Osteocyte (in vitro differentiated cells): ENCODE measurements around the gene KCNN3. TPM values are rescaled to one million over a fixed set of nuclear protein-coding genes. Genes with fewer than 3 reads are reported as not detected.

Experiments used
- DNase-seq: peaks from one replicate; pipeline ENCODE4 v3.0.0; 2021; ENCODE audit warnings: mixed read lengths; ENCODE audit not compliant: unreplicated experiment; ENCODE audit errors: extremely low spot score
- H3K27ac Mint-ChIP-seq: one replicate; pipeline ENCODE4 v1.8.0; 2021; ENCODE audit warnings: mild to moderate bottlenecking, mixed read lengths; ENCODE audit not compliant: unreplicated experiment
- H3K27me3 Mint-ChIP-seq: one replicate; pipeline ENCODE4 v1.8.0; 2021; ENCODE audit warnings: mixed read lengths; ENCODE audit not compliant: unreplicated experiment
- H3K36me3 Mint-ChIP-seq: one replicate; pipeline ENCODE4 v1.8.0; 2021; ENCODE audit warnings: mixed read lengths; ENCODE audit not compliant: unreplicated experiment
- H3K4me1 Mint-ChIP-seq: one replicate; pipeline ENCODE4 v1.8.0; 2021; ENCODE audit warnings: mixed read lengths; ENCODE audit not compliant: unreplicated experiment
- H3K4me3 Mint-ChIP-seq: one replicate; pipeline ENCODE4 v1.8.0; 2021; ENCODE audit warnings: mild to moderate bottlenecking, moderate library complexity, mixed read lengths; ENCODE audit not compliant: unreplicated experiment
- H3K9me3 Mint-ChIP-seq: one replicate; pipeline ENCODE4 v1.8.0; 2021; ENCODE audit warnings: mixed read lengths; ENCODE audit not compliant: unreplicated experiment
- CTCF ChIP-seq: fragments of 200-600 bp; sonication (generic); IDR thresholded peaks from 2 replicates; pipeline ENCODE4 v1.5.0; 2021; ENCODE audit warnings: antibody characterized with exemption, mild to moderate bottlenecking, moderate library complexity
- total RNA-seq: library from RNA; stranded (reverse); gene quantifications from 2 replicates; pipeline ENCODE4 v1.2.1, GENCODE V29; 2021

The KCNN3 gene
- total RNA-seq, 1 donor from 2014 or later: 0.16 TPM

- Mint-ChIP-seq H3K4me3 (no peak overlapping the region), H3K27me3 (peaks cover 3% of the 10 kb centered on the region), H3K4me1 (peaks cover 3% of the 10 kb centered on the region), H3K9me3 (no peaks in the 10 kb centered on the region), H3K36me3 (no peaks in the 10 kb centered on the region), H3K27ac (no peak overlapping the region)
- TF ChIP-seq CTCF: no peak
- no peak for DNase-seq
These were observed 22.2 kb downstream of the KCNN3 start for GRCh38 chr1:154847891-154848290.

GRCh38 chr1:154846565-154847442, 23.3 kb downstream of the KCNN3 start:
- Mint-ChIP-seq H3K27ac (no peak overlapping the region), H3K27me3 (peaks cover 3% of the 10 kb centered on the region), H3K36me3 (no peaks in the 10 kb centered on the region), H3K4me1 (peaks cover 3% of the 10 kb centered on the region), H3K9me3 (no peaks in the 10 kb centered on the region), H3K4me3 (no peak overlapping the region)
- TF ChIP-seq CTCF: no peak
- no peak for DNase-seq

- TF ChIP-seq CTCF: no peak
- no peak overlapping the region for H3K4me3 Mint-ChIP-seq
- H3K27me3 Mint-ChIP-seq: peaks cover 3% of the 10 kb centered on the region
- H3K9me3 Mint-ChIP-seq: no peaks in the 10 kb centered on the region
- DNase-seq: no peak
- H3K4me1 Mint-ChIP-seq: peaks cover 3% of the 10 kb centered on the region
- no peak overlapping the region for H3K27ac Mint-ChIP-seq
- H3K36me3 Mint-ChIP-seq: no peaks in the 10 kb centered on the region
These were observed 24.2 kb downstream of the KCNN3 start for GRCh38 chr1:154845879-154846278.

GRCh38 chr1:154845174-154845573, 24.9 kb downstream of the KCNN3 start:
- Mint-ChIP-seq H3K9me3 (no peaks in the 10 kb centered on the region), H3K4me3 (no peak overlapping the region), H3K27me3 (peaks cover 3% of the 10 kb centered on the region), H3K36me3 (no peaks in the 10 kb centered on the region), H3K27ac (no peak overlapping the region), H3K4me1 (peaks cover 8% of the 10 kb centered on the region)
- TF ChIP-seq CTCF: no peak
- DNase-seq: no peak

- Mint-ChIP-seq H3K27me3 (peaks cover 3% of the 10 kb centered on the region), H3K36me3 (no peaks in the 10 kb centered on the region), H3K9me3 (no peaks in the 10 kb centered on the region), H3K4me3 (no peak overlapping the region), H3K27ac (no peak overlapping the region), H3K4me1 (peaks cover 15% of the 10 kb centered on the region)
- TF ChIP-seq CTCF: no peak
- DNase-seq: no peak
These were observed 25.8 kb downstream of the KCNN3 start for GRCh38 chr1:154844297-154844681.
